ENCODE data around the gene SLC24A3.

- TF ChIP-seq POLR2AphosphoS5 (IDR thresholded peaks at IDR 0.05), result peak in 2 of 4 donors; percentile 52
- no peak for TF ChIP-seq CTCF (IDR thresholded peaks at IDR 0.05)
Observed at GRCh38 chr20:19603376-19603750, 390.9 kb downstream of the SLC24A3 start.

All from sigmoid colon (tissue), 4 donors.